K562 (cell line): ENCODE results near the gene GGT1. TPM values are rescaled to one million over a fixed set of nuclear protein-coding genes. Genes with fewer than 3 reads are reported as not detected.
A peak's percentile ranks its signal among the peaks of the same experiment; 100 is the strongest.

Experiments used
- ATAC-seq: fragments of 200-7000 bp; cut with Tn5 transposase; 3 replicates; pipeline ENCODE4 v1.9.1; 2020; ENCODE audit warnings: moderate library complexity
- BruUV-seq: library from RNA; stranded (reverse); fragments of 400-500 nt; replicated peaks from 2 replicates; lab custom pipeline; 2021; lab: Mats Ljungman, UMichigan
- CTCF ChIA-PET: fragments of 300-600 bp; formaldehyde crosslinking; extraction: SDS; loops from one replicate; lab custom pipeline; 2021; ENCODE audit warnings: low intra/inter-chr PET ratio; lab: Yijun Ruan, JAX
- POLR2A ChIA-PET: fragments of 300-600, 350-650 bp; sonication (Branson Sonifier 250); formaldehyde crosslinking; extraction: SDS; loops from one replicate; lab custom pipeline; 2021; ENCODE audit warnings: antibody characterized with exemption, inconsistent platforms; lab: Yijun Ruan, JAX
- DNase-seq, 4 experiments: peaks; one replicate each; pipeline versions ENCODE4 v3.0.0 to v3.0.0-alpha.2; 2011 to 2018; ENCODE audit warnings: low spot score in 3 of 4, mixed read lengths in 3 of 4; ENCODE audit errors: extremely low read depth in 1 of 4
- FAIRE-seq: peaks from 2 replicates; lab custom pipeline; 2011; peaks lifted over from hg19 to GRCh38; lab: Jason Lieb, UNC
- H2AFZ ChIP-seq: 2 replicates; pipeline ENCODE4 v1.6.0; 2011; ENCODE audit warnings: low read depth, low read length, control low read depth, inconsistent platforms
- H3K27ac ChIP-seq: fragments of 200-600 bp; 3 replicates; pipeline ENCODE4 v1.8.0; 2011; ENCODE audit warnings: low read depth, mild to moderate bottlenecking, control low read depth, inconsistent platforms, low read length, moderate library complexity, mixed read lengths; ENCODE audit errors: extremely low read depth
- H3K27me3 ChIP-seq, 2 experiments: fragments of 300-600 bp in 1 of 2; 2 replicates in 1 of 2; 3 replicates in 1 of 2; pipeline versions ENCODE4 v1.6.0 to v1.8.0; 2011; ENCODE audit warnings: inconsistent platforms in 2 of 2, low read length in 2 of 2, mild to moderate bottlenecking in 1 of 2, mixed read lengths in 1 of 2, moderate library complexity in 1 of 2; ENCODE audit not compliant: control insufficient read depth in 2 of 2, insufficient read depth in 2 of 2
- H3K36me3 ChIP-seq: fragments of 300-600 bp; 3 replicates; pipeline ENCODE4 v1.8.0; 2011; ENCODE audit warnings: mild to moderate bottlenecking, low read length, inconsistent platforms; ENCODE audit not compliant: control insufficient read depth, insufficient read depth
- H3K4me1 ChIP-seq, 2 experiments: fragments of 200-600 bp in 1 of 2; replicated peaks in 1 of 2; 2 replicates in 1 of 2; 3 replicates in 1 of 2; pipeline versions ENCODE4 v1.5.1 to v1.8.0; 2011; ENCODE audit warnings: inconsistent platforms in 2 of 2, low read length in 2 of 2, mild to moderate bottlenecking in 1 of 2, mixed read lengths in 1 of 2, moderate library complexity in 1 of 2; ENCODE audit not compliant: control insufficient read depth in 2 of 2, insufficient read depth in 2 of 2
- H3K4me2 ChIP-seq: 2 replicates; pipeline ENCODE4 v1.6.1; 2011; ENCODE audit warnings: low read length, control low read depth, inconsistent platforms, mixed read lengths; ENCODE audit not compliant: insufficient read depth
- H3K4me3 ChIP-seq: fragments of 200-600 bp; sonication (generic), shearing (Covaris generic); 2 replicates; pipeline ENCODE4 v1.5.1; 2016; ENCODE audit warnings: control low read depth, inconsistent platforms
- H3K79me2 ChIP-seq: fragments of 200-600 bp; 3 replicates; pipeline ENCODE4 v1.8.0; 2011; ENCODE audit warnings: low read length, inconsistent platforms; ENCODE audit not compliant: control insufficient read depth, insufficient read depth
- H3K9ac ChIP-seq, 2 experiments: 2 replicates each; pipeline versions ENCODE4 v1.6.0 to v1.6.1; 2011; ENCODE audit warnings: low read depth in 2 of 2, low read length in 2 of 2, control low read depth in 1 of 2, inconsistent platforms in 1 of 2, mild to moderate bottlenecking in 1 of 2, mixed read lengths in 1 of 2; ENCODE audit not compliant: insufficient read depth in 1 of 2
- H3K9me1 ChIP-seq: one replicate; pipeline ENCODE4 v1.6.0; 2011; ENCODE audit warnings: inconsistent platforms, mild to moderate bottlenecking, low read length, moderate library complexity; ENCODE audit not compliant: control insufficient read depth, insufficient read depth
- H3K9me3 ChIP-seq: replicated peaks from 2 replicates; pipeline ENCODE4 v1.5.1; 2011; ENCODE audit warnings: low read depth, low read length, inconsistent platforms; ENCODE audit not compliant: control insufficient read depth, insufficient read depth
- H4K20me1 ChIP-seq: replicated peaks from 2 replicates; pipeline ENCODE4 v1.6.1; 2011; ENCODE audit warnings: low read length, inconsistent platforms, mixed read lengths; ENCODE audit not compliant: control insufficient read depth, insufficient read depth
- EP400 ChIP-seq: fragments of 450-650 bp; IDR thresholded peaks from 2 replicates; pipeline ENCODE4 v1.6.1; 2017; ENCODE audit warnings: antibody characterized with exemption, mild to moderate bottlenecking, moderate library complexity
- NFIC ChIP-seq: fragments of 450-650 bp; IDR thresholded peaks from 2 replicates; pipeline ENCODE4 v1.6.1; 2017; ENCODE audit warnings: mild to moderate bottlenecking, inconsistent platforms
- TGIF2 ChIP-seq: sonication (generic); formaldehyde crosslinking; IDR thresholded peaks from 2 replicates; pipeline ENCODE4 v1.8.1; 2022; ENCODE audit warnings: mild to moderate bottlenecking, missing genetic modification reagents, moderate library complexity
- WGBS: fragments of 100-300 bp; shearing (Covaris generic); methylation state at CpG from one replicate; pipeline ENCODE4 v1.1.6; 2016; ENCODE audit warnings: low coverage, mixed read lengths; ENCODE audit not compliant: insufficient coverage; ENCODE audit errors: missing lambda C conversion rate; 5-methylcytosine and 5-hydroxymethylcytosine counted together
- in situ Hi-C: fragments of 300-500 bp; cut with MboI; formaldehyde crosslinking; loops from 4 replicates; pipeline ENCODE4 v1.15.0; 2018; ENCODE audit warnings: inconsistent platforms, mixed read lengths
- intact Hi-C: fragments of 100-400 bp; cut with micrococcal nuclease; formaldehyde crosslinking; loops from 2 replicates; pipeline ENCODE4 v1.14.2; 2022
- polyA plus RNA-seq, 8 experiments: library from polyadenylated mRNA; depleted of rRNA in 4 of 8; stranded (reverse) in 5 of 8; unstranded in 3 of 8; fragments of >200 nt; fragmentation: Nextera tagmentation in 2 of 8; fragmentation: Illumina TruSeq in 1 of 8; extraction: Ambion mirVana in 2 of 8; extraction: Trizol in 1 of 8; gene quantifications; 2 replicates each; pipeline versions ENCODE4 v1.2.1 to v1.2.3, GENCODE V29; 2011 to 2014; ENCODE audit warnings: inconsistent platforms in 1 of 8, missing spikeins in 1 of 8
- total RNA-seq, 7 experiments: library from RNA; depleted of rRNA in 6 of 7; stranded (reverse); fragments of >200 nt in 6 of 7; fragmentation: Illumina TruSeq in 2 of 7; extraction: Trizol in 2 of 7; gene quantifications; 2 replicates each; pipeline versions ENCODE4 v1.2.1 to v1.2.3, GENCODE V29; 2011 to 2021; ENCODE audit warnings: low replicate concordance in 1 of 7
- TF ChIP-seq, protein P1 (sequence below), 2 experiments: fragments of 450-650 bp in 1 of 2; sonication (generic) in 1 of 2; formaldehyde crosslinking in 1 of 2; IDR thresholded peaks; 2 replicates each; pipeline versions ENCODE4 v1.7.1 to v1.9.0; 2016 to 2022; ENCODE audit warnings: inconsistent platforms in 1 of 2, mild to moderate bottlenecking in 1 of 2, missing genetic modification reagents in 1 of 2
- TF ChIP-seq, protein P2 (sequence below): fragments of 450-650 bp; IDR thresholded peaks from 2 replicates; pipeline ENCODE4 v1.6.1; 2014; ENCODE audit warnings: low read depth, mild to moderate bottlenecking, moderate library complexity, borderline replicate concordance

The GGT1 gene
- total and polyA plus RNA-seq, 9 of the 15 experiments (the other 6 are each of a cell fraction or from before 2014, with no cell fraction given): 0.46 to 11.8 (median 6.9) TPM

DNA sequence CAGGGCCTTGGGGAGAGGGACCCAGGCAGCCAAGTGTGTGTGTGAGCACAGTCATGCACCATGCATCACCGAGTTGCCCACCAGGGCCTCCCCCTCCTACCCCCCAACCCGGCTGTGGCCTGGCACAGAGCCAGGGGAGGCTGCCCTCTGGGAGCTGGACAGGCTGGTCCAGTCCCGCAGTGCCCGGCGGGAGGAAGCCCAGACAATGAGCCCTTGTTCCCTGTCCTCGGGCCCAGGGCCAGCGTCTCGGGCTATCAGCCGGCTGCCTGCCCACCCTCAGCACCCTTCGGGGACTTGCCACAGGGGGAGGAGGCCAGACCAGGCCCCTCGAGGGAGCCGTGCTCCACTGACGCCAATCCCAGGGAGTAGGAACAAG is 14.6 kb upstream of the GGT1 start:
- Histone ChIP-seq H4K20me1 (no peaks in the 10 kb centered on the region), H3K9ac (peak overlapping the region in 1 of 2 experiments; percentile 52; a peak in 2 of 4 replicates), H3K36me3 (no peaks in the 10 kb centered on the region), H3K4me3 (no peak overlapping the region), H3K79me2 (no peaks in the 10 kb centered on the region), H2AFZ (no peak overlapping the region), H3K27ac (no peak overlapping the region), H3K4me2 (no peak overlapping the region), H3K9me3 (no peaks in the 10 kb centered on the region), H3K4me1 (peaks cover 0 to 27% of the 10 kb centered on the region in 2 experiments; a peak in 2 of 5 replicates), H3K9me1 (no peaks in the 10 kb centered on the region), H3K27me3 (no peaks in the 10 kb centered on the region)
- TF ChIP-seq, protein P1, sequence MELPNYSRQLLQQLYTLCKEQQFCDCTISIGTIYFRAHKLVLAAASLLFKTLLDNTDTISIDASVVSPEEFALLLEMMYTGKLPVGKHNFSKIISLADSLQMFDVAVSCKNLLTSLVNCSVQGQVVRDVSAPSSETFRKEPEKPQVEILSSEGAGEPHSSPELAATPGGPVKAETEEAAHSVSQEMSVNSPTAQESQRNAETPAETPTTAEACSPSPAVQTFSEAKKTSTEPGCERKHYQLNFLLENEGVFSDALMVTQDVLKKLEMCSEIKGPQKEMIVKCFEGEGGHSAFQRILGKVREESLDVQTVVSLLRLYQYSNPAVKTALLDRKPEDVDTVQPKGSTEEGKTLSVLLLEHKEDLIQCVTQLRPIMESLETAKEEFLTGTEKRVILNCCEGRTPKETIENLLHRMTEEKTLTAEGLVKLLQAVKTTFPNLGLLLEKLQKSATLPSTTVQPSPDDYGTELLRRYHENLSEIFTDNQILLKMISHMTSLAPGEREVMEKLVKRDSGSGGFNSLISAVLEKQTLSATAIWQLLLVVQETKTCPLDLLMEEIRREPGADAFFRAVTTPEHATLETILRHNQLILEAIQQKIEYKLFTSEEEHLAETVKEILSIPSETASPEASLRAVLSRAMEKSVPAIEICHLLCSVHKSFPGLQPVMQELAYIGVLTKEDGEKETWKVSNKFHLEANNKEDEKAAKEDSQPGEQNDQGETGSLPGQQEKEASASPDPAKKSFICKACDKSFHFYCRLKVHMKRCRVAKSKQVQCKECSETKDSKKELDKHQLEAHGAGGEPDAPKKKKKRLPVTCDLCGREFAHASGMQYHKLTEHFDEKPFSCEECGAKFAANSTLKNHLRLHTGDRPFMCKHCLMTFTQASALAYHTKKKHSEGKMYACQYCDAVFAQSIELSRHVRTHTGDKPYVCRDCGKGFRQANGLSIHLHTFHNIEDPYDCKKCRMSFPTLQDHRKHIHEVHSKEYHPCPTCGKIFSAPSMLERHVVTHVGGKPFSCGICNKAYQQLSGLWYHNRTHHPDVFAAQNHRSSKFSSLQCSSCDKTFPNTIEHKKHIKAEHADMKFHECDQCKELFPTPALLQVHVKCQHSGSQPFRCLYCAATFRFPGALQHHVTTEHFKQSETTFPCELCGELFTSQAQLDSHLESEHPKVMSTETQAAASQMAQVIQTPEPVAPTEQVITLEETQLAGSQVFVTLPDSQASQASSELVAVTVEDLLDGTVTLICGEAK (IDR thresholded peaks at IDR 0.05): no peak
- TF ChIP-seq, protein P1 (CRISPR knock-in tag; IDR thresholded peaks at IDR 0.05): no peak
- TF ChIP-seq EP400: no peak
- TF ChIP-seq, protein P2, sequence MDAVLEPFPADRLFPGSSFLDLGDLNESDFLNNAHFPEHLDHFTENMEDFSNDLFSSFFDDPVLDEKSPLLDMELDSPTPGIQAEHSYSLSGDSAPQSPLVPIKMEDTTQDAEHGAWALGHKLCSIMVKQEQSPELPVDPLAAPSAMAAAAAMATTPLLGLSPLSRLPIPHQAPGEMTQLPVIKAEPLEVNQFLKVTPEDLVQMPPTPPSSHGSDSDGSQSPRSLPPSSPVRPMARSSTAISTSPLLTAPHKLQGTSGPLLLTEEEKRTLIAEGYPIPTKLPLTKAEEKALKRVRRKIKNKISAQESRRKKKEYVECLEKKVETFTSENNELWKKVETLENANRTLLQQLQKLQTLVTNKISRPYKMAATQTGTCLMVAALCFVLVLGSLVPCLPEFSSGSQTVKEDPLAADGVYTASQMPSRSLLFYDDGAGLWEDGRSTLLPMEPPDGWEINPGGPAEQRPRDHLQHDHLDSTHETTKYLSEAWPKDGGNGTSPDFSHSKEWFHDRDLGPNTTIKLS: no peak
- TF ChIP-seq NFIC: peak; percentile 66
- no peak for TF ChIP-seq TGIF2 (CRISPR knock-in tag)
- POLR2A ChIA-PET: interaction anchor here (1.0 kb wide), 1 partner anchor 11 kb away, joined by 3 read pairs; no protein-coding TSS in a partner anchor
- DNase-seq (no peak), ATAC-seq (no peak), FAIRE-seq (no peak)
- no TSS peak for BruUV-seq
- intact Hi-C loops: no loop called here
- CTCF ChIA-PET: no interaction called here
- in situ Hi-C loops: no loop called here
- 15% methylated on average over 10 of the region's 13 CpGs for WGBS
